Middle frontal gyrus (tissue), 1 donor: ENCODE measurements around the gene MED16.

Experiments
- DNase-seq: peaks from one replicate; pipeline ENCODE4 v3.0.0-alpha.2; 2015; ENCODE audit warnings: low spot score; ENCODE audit errors: extremely low spot score

The MED16 gene, protein sequence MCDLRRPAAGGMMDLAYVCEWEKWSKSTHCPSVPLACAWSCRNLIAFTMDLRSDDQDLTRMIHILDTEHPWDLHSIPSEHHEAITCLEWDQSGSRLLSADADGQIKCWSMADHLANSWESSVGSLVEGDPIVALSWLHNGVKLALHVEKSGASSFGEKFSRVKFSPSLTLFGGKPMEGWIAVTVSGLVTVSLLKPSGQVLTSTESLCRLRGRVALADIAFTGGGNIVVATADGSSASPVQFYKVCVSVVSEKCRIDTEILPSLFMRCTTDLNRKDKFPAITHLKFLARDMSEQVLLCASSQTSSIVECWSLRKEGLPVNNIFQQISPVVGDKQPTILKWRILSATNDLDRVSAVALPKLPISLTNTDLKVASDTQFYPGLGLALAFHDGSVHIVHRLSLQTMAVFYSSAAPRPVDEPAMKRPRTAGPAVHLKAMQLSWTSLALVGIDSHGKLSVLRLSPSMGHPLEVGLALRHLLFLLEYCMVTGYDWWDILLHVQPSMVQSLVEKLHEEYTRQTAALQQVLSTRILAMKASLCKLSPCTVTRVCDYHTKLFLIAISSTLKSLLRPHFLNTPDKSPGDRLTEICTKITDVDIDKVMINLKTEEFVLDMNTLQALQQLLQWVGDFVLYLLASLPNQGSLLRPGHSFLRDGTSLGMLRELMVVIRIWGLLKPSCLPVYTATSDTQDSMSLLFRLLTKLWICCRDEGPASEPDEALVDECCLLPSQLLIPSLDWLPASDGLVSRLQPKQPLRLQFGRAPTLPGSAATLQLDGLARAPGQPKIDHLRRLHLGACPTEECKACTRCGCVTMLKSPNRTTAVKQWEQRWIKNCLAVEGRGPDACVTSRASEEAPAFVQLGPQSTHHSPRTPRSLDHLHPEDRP

DNA sequence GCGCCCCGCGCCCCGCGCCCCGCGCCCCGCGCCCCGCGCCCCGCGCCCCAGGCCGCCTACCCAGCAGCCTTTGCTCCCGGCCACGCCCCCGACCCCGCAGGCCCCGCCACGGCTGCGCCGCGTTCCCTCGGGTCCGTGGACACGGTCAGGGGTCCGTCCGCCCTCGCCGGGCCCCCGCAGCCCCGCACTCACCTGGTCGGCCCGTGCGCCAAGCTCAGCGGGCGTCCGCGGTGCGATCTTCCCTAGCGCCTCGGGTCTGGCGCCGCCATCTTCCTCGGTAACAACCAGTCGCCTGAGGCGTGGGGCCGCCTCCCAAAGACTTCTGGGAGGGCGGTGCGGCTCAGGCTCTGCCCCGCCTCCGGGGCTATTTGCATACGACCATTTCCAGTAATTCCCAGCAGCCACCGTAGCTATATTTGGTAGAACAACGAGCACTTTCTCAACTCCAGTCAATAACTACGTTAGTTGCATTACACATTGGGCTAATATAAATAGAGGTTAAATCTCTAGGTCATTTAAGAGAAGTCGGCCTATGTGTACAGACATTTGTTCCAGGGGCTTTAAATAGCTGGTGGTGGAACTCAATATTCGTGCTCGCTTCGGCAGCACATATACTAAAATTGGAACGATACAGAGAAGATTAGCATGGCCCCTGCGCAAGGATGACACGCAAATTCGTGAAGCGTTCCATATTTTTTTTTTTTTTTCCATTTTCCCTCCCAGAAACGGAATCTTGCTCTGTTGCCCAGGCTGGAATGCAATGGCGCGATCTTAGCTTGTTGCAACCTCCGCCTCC, at the start of gene MED16, which contains the start of gene RNU6-9:
MED16 (minus strand) TSS at position 294 of the 796 bp plus-strand sequence. CDS start 2,056 bp downstream, outside the sequence.
RNU6-9 (plus strand) TSS at position 591 of the 796 bp plus-strand sequence.
- peak; percentile 87 for DNase-seq

DNA sequence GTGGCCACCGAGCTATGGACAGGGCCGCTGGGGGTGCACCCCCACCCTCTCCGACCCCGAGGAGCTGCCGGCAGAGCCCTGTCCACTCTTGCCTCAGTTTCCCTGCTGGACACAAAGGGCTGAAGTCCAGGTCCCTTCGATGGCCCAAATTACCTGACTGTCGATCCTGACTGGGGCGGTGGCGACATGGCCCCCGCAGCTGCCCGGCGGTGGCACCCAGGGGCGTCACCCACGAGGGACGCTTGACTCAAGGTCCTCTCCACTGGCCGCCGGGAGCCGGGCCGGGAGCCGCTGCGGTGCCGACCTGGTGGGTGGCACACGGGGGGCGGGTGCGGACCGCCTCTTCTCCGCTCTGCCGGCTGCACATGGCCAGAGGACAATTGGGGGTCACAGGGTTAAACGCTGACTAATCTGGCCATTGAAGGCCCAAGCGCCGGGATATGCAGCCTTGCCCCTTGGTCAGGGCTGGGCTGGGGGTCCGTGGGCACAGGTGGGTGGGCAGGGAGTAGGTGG, 49.2 kb upstream of the MED16 start:
- DNase-seq = no peak

DNA sequence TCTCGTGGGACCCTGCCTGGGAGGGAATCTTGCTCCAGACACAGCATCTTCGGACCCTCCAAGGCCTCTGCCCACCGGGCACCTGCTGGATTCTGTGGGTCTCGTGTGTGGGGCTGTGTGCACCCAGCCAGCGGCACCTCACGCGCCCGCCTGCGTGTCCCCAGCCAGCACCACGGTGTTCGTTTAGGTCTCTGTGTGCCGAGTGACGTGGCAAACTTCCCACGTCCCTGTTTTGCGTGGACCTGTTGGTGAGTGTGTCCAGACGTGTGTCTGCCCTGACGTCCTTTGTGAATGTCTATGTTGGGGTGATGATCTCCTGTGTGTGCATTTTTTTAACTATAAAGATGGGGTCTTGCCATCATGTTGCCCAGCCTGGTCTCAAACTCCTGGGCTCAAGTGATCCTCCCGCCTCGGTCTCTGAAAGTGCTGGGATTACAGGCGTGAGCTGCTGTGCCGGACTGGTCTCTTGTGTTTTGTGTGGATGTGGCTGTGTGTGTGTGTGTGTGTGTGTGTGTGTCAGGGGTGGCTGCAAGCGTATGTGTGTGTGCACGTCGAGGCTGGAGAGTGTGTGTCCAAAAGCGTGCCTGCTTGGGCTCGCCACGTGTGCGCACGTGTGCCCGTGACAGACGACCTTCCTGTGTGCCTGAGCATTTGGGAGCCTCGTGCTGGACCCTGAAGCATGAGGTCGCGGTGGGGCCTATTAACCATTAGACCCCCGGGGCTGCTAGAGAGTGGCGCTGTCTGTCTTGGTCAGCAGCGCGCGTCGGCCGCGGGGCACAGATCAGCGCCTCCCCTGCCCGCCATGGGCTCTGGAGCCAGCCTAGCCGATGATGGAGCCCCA, 48.5 kb upstream of the MED16 start:
- no peak for DNase-seq

DNA sequence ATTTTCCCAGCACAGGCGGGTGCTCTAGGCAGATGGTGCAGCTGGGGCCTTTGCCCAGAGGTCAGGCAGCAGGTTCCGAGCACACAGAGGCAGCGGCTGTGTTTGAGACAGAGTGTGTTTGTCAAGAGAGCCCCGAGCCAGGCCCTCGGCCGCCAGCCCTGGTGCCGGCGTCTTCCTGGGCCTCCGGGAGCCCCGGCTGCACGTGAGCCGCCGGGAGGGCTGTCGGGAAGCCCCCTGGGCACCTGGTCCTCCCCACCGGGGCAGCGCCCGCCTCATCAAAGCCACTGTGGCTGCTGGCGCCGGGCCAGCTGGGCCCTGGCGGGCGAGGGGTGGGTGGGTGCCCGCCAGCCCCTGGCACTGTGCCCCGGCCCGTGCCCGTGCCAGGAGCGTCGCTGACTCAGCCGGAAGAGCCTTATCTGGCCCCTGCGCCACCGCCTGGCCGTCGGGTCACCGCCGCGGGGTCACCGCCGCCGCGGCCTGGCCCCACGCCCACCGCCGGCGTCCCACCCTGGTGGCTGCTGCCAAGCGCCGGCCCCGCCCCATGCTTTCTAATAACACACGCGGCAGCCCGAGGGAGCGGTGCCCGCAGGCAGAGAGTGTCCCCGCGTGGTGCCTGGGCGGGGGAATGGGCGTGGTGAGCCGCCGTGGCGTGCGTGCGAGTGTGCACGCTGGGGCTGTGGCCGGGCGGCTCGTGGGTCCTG, 47.8 kb upstream of the MED16 start:
- DNase-seq = no peak

DNA sequence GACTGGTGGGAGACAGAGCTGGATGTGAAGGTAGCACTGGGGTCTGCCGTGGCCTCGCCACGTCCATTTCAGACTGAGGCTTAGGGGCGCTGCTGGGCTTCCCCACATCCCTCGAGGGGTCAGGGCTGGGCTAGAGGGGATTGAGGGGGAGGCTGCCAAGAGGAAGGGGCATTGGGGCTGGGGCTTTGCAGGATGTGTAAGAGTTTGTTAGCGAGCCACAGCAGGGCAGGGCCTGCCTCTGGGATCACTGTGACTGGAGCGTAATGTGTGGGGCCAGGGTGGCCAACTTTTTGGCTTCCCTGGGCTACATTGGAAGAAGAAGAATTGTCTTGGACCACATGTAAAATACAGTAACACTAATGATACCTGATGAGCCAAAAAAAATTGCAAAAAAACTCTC, 46.9 kb upstream of the MED16 start:
- DNase-seq = no peak

DNA sequence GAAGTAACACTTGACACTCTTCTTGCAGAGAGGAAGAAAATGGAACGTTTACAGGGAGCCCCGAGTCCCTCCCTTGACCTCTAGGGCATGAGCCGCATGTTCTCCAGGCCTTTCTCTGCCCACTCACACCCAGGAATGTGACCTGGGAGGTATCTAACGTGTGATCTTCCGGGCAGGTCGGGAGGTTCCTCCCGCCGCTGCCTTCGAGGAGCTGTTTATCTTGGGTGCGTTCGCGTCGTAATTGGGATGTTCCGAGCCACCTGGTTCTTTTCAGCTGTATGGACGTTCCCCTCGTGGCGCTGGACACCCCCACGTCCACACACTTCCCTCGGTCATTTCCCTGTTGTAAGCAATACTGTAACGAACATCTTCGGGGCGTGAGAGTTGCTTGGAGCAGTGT, 46.5 kb upstream of the MED16 start:
- DNase-seq = no peak

DNA sequence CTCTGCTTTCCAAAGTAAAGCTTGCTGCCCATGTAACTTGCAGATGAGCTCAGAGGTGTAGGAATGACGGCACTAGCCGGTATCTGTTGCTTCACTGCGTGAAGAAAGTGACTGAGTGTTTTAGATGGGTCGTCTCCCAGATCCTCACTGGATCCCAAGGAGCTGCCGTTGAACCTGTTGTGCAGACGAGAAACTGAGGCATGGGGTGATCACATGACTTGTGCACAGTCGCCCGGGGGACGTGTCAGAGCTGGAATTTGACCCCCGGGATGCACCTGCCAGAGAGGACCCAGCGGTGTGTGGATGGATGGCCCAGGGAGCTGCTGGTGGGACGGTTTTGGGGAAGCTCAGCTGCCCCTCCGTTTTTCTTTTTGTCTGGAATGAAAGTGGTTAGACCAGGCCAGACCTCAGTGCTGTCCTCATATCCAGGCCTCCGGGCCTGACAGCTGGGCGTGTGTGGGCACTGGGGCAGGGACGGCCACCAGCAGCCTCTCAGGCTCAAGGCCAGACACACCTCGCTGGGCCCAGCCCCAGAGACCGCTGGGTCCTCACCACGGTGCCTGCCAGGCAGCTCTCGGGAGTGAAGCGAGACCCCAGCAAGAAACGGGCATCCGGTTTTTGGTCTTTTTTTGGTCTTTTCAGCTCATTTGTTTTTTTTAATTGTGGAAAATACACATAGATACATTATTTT, 45.4 kb upstream of the MED16 start:
- no peak for DNase-seq

DNA sequence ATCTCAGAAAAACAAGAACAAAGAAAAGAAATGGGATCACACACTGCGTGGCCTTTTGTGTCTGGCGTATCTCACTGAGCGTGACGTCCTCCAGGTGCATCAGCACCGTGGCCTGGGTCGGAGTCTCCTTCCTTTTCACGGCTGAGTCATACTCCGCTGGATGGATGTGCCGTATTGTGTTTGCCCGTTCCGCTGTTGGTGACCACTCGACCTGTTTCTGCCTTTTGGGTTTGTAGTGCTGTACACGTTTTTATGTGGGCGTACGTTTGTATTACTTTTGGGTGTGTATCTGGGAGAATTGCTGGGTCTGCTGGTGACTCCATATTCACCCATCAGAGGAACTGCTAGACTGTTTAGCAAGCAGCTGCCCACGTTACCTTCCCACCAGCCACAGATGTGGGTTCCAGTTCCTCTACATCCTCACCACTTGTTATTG, 44.3 kb upstream of the MED16 start:
- no peak for DNase-seq

DNA sequence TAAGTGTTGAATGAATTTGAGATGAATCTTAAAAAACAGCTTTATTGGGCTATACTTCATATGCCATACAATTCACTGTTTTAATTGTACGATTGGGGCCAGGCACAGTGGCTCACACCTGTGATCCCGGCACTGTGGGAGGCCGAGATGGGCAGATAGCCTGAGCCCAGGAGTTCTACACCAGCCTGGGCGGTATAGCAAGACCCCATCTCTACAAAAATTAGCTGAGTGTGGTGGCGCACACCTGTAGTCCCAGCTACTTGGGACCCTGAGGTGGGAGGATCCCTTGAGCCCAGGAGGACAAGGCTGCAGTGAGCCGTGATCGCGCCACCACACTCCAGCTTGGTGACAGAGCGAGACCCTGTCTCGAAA, 43.2 kb upstream of the MED16 start:
- no peak for DNase-seq

DNA sequence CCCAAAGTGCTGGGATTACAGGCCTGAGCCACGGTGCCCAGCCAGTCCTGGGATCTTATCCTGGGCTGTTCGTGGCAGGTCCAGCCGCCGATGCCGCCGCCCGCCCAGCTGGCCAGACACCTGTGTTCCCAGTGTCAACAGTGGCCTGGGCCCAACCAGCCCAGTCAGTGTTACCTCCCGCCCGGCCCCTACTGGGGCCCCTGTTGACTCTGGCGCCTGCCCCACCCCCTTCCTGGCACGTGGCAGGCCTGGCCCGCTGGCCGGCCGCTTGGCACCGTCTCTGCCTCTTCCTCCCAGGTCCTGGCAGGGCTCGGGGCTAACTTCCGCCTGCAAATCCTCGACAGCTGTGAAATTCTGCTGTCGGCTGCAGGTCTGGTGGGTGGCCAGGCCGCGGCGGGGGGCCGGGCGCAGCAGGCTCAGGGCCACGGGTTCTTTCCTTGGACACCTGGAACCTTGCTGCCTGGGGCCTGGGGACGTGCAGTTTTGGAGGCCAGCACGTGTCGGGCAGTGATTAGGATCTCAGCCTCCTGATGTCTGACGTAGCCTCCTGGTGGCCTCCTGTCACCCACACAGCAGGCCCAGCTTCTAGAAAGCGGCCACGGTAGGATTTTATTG, 42.0 kb upstream of the MED16 start:
- no peak for DNase-seq

DNA sequence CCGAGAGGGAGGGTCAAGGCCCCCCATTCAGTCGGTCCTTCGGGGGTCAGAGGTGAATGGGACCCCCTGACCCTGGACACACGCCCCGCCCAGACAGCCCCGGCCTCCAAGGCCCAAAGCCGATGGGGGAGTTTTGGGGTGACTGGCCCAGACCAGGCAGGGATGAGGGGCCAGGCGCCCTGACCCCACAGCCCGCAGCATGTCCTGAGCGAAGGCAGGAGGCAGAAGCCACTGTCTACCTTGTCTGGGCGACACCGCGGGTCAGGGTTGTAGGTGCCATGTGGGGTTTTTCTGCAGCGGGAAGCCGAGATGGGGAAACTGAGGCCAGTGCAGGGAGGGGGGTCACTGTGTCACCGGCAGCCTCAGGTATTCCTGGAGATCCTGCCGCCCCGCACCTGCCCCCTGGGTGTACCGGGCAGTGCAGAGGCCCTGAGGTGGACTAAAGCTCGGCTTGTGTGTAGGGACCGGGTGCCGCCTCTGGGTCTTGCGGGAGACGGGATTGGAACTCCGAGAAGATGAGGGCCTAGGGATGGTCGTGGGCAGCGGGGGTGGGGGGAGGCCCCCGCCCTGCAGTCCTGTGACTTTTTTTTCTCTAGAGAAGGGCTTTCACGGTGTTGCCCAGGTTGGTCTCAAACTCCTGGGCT, 41.3 kb upstream of the MED16 start:
- DNase-seq = no peak

DNA sequence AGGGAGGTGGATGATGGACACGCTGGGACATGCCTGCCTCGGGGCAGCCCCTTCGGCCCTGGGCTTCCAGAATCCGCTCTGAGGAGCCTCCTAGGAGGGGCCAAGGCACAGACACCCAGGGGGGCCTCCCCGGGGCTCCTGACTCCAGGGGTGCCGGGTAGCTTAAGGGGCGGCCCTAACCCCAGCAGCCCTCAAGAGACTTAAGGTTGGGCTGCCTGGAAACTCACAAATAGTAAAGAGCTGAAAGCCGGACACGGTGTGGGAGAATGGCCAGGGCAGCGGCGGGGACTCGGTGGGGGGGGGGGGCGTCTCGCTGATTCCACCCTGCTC, 40.5 kb upstream of the MED16 start:
- DNase-seq = no peak

DNA sequence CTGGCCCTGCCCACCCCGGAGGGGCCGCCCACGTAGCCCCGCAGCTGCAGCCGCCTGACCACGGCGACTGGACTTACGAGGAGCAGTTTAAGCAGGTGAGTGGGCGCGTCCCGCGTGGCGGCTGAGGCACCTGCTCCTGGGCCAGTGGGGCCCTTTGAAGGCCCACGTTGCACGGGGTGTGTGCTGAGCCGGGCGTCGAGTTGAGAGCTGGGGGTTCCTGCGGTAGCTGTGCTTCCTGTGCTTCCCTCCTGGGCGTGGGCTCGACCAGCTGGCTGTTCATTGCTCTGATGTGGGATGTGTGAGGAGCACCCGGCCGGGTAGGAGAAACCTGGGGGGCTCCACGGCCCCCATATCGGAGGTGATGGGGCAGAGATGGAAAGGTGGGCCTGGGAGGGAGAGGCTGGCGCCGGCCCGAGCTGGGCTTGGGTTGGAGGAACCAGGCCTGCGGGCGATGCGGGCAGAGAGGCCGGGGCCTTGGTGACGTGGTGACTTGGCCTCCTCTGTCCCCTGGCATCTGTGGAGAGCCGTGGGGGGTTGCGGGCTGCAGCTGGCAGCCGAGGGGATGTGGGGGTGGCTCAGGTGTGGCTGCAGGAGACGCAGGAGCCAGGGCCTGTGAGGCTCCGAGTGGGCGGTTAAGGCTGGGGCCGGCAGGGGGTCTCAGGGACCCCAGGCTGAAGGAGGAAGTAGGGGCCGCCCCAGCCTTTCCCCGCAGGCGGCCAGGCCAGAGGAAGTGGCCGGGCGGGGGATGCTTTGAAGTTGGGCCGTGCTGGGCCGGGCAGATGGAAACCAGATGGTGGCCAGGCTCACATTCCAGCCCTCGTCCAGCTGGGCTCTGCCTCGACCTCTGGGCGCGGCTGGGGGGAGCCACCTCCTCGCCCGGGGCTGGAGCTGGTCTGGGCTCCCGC, 39.9 kb upstream of the MED16 start:
- no peak for DNase-seq

DNA sequence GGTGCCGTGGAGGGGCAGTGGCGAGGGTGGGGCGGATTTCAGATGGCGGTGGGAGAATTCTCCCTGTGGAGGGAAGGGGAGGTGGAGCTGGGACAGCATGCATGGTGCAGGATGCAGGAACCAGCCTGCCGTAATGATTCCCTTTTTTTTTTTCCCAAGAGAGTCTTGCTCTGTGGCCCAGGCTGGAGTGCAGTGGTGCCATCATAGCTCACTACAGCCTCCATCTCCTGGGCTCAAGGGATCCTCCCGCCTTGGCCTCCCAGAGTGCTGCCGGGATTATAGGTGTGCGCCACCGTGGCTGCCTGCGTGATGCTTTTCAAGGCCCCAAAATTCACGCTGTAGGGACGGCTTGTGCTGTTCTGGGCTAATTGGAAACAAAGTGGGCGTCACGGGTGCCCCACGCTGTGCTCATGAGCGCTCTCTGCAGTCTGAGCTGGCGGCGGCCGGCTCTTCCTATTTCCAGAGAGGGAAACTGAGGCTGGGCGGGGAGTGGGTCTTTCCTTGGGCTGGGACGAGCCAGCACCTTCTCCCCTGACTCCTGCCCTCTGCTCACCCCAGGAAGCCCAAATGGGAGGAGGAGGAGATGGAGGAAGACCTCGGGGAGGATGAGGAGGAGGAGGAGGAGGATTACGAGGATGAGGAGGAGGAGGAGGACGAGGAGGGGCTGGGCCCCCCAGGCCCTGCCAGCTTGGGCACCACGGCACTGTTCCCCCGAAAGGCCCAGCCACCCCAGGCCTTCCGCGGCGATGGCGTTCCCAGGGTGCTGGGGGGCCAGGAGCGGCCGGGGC, 39.1 kb upstream of the MED16 start:
- no peak for DNase-seq

DNA sequence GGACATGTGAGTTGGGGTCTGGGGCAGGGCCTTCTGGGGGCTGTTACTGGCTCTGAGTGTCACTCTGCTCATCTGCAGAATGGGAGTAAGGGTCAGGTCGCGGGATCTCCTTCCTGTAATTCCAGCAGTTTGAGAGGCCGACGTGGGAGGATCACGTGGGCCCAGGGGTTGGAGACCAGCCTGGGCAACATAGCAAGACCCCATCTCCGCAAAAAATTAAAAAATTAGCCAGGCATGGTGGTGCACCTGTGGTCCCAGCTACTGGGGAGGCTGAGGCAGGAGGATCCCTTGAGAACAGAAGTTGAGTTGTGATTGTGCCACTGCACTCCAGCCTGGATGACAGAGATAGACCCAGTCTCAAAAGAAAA, 36.9 kb upstream of the MED16 start:
- no peak for DNase-seq

DNA sequence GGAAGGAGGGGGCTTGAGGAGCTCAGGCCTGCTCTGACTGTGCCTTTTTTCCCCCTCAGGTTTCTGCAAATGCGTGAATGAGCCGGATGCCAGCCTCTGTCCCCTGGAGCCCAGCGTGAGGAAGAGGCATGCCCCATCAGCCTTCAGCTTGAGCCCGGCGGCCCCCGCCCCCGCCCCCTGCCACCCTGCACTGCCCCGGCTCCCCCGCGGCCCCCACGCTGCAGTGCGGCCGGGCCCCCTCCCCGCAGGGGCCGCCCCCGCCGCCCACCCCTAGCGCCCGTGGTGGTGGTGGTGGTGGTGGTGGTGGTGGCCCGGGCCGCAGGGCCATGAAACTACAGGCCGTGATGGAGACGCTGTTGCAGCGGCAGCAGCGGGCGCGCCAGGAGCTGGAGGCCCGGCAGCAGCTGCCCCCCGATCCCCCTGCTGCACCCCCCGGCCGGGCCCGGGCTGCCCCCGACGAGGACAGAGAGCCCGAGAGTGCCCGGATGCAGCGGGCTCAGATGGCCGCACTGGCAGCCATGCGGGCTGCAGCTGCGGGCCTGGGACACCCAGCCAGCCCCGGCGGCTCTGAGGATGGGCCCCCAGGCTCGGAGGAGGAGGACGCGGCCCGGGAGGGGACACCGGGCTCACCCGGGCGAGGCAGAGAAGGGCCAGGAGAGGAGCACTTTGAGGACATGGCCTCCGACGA, 36.4 kb upstream of the MED16 start:
- DNase-seq = no peak
